IMR-90 (cell line): ENCODE measurements around the gene DIP2A. TPM values are rescaled to one million over a fixed set of nuclear protein-coding genes. Genes with fewer than 3 reads are reported as not detected.

Source experiments
- ATAC-seq: fragments of 200-7000 bp; cut with Tn5 transposase; 2 replicates; pipeline ENCODE4 v1.9.1; 2020; ENCODE audit warnings: low read depth, mild to moderate bottlenecking, moderate library complexity
- BruUV-seq: library from RNA; stranded (reverse); fragments of 400-500 nt; replicated peaks from 2 replicates; lab custom pipeline; 2021; lab: Mats Ljungman, UMichigan
- CTCF ChIA-PET: fragments of 300-600 bp; formaldehyde crosslinking; extraction: SDS; loops from one replicate; lab custom pipeline; 2021; ENCODE audit warnings: antibody characterized with exemption; lab: Yijun Ruan, JAX
- POLR2A ChIA-PET: fragments of 300-600 bp; sonication (Branson Sonifier 250); formaldehyde crosslinking; loops from one replicate; lab custom pipeline; 2022; ENCODE audit warnings: antibody characterized with exemption; ENCODE audit not compliant: unreplicated experiment; lab: Charles Lee
- DNase-seq: peaks from one replicate; pipeline ENCODE4 v3.0.0; 2013
- H2AFZ ChIP-seq: replicated peaks from 2 replicates; pipeline ENCODE3; 2013; ENCODE audit warnings: low read length, mild to moderate bottlenecking; ENCODE audit not compliant: poor library complexity
- H2AK5ac ChIP-seq: 2 replicates; pipeline ENCODE4 v1.6.1; 2013; ENCODE audit warnings: low read depth, low read length, inconsistent platforms
- H2AK9ac ChIP-seq: replicated peaks from 2 replicates; pipeline ENCODE3; 2013; ENCODE audit warnings: mild to moderate bottlenecking, low read depth, low read length, moderate library complexity; ENCODE audit not compliant: poor library complexity
- H2BK120ac ChIP-seq: 2 replicates; pipeline ENCODE4 v1.6.1; 2013; ENCODE audit warnings: low read depth, low read length, inconsistent platforms
- H2BK15ac ChIP-seq: 3 replicates; pipeline ENCODE4 v1.6.1; 2013; ENCODE audit warnings: low read depth, low read length, inconsistent platforms
- H2BK20ac ChIP-seq: 2 replicates; pipeline ENCODE4 v1.6.1; 2013; ENCODE audit warnings: low read depth, mild to moderate bottlenecking, inconsistent platforms, low read length, moderate library complexity
- H2BK5ac ChIP-seq: 2 replicates; pipeline ENCODE4 v1.6.1; 2013; ENCODE audit warnings: mild to moderate bottlenecking, low read depth, low read length, inconsistent platforms; ENCODE audit not compliant: poor library complexity, severe bottlenecking
- H3K14ac ChIP-seq: replicated peaks from 2 replicates; pipeline ENCODE4 v1.6.1; 2013; ENCODE audit warnings: low read depth, low read length, inconsistent platforms
- H3K18ac ChIP-seq: 2 replicates; pipeline ENCODE4 v1.6.1; 2013; ENCODE audit warnings: low read depth, low read length, control low read depth
- H3K23ac ChIP-seq: 2 replicates; pipeline ENCODE4 v1.6.1; 2013; ENCODE audit warnings: low read depth, low read length, inconsistent platforms
- H3K27ac ChIP-seq: 2 replicates; pipeline ENCODE4 v1.5.1; 2013; ENCODE audit warnings: mild to moderate bottlenecking, control low read depth, low read length; ENCODE audit not compliant: insufficient read depth
- H3K27me3 ChIP-seq: 2 replicates; pipeline ENCODE4 v1.6.1; 2013; ENCODE audit warnings: low read length; ENCODE audit not compliant: control insufficient read depth, insufficient read depth
- H3K36me3 ChIP-seq: 2 replicates; pipeline ENCODE4 v1.6.1; 2013; ENCODE audit warnings: low read length, mixed read lengths; ENCODE audit not compliant: control insufficient read depth, insufficient read depth
- H3K4ac ChIP-seq: 2 replicates; pipeline ENCODE4 v1.6.1; 2013; ENCODE audit warnings: low read depth, low read length, inconsistent platforms
- H3K4me1 ChIP-seq: 2 replicates; pipeline ENCODE4 v1.6.1; 2013; ENCODE audit warnings: low read length, mixed read lengths; ENCODE audit not compliant: control insufficient read depth, insufficient read depth
- H3K4me2 ChIP-seq: 2 replicates; pipeline ENCODE4 v1.6.1; 2013; ENCODE audit warnings: low read depth, mild to moderate bottlenecking, control low read depth, low read length, moderate library complexity
- H3K4me3 ChIP-seq: 2 replicates; pipeline ENCODE4 v1.5.1; 2013; ENCODE audit warnings: low read depth, mild to moderate bottlenecking, control low read depth, low read length, moderate library complexity; ENCODE audit not compliant: insufficient read depth
- H3K56ac ChIP-seq: 2 replicates; pipeline ENCODE4 v1.6.1; 2013; ENCODE audit warnings: low read length, inconsistent platforms; ENCODE audit not compliant: insufficient read depth; ENCODE audit errors: extremely low read depth
- H3K79me1 ChIP-seq, 2 experiments: 2 replicates each; pipeline ENCODE4 v1.6.1; 2013; ENCODE audit warnings: low read length in 2 of 2, inconsistent platforms in 1 of 2, low read depth in 1 of 2
- H3K9ac ChIP-seq: 2 replicates; pipeline ENCODE4 v1.6.1; 2013; ENCODE audit warnings: low read depth, low read length, control low read depth
- H3K9me1 ChIP-seq: 2 replicates; pipeline ENCODE4 v1.6.1; 2013; ENCODE audit warnings: low read length, inconsistent platforms; ENCODE audit not compliant: insufficient read depth
- H3K9me3 ChIP-seq: 2 replicates; pipeline ENCODE4 v1.6.1; 2013; ENCODE audit warnings: low read length; ENCODE audit not compliant: control insufficient read depth, insufficient read depth
- H4K20me1 ChIP-seq: 2 replicates; pipeline ENCODE4 v1.6.1; 2013; ENCODE audit warnings: low read length, inconsistent platforms; ENCODE audit not compliant: insufficient read depth
- H4K5ac ChIP-seq: 2 replicates; pipeline ENCODE4 v1.6.1; 2013; ENCODE audit warnings: mild to moderate bottlenecking, low read depth, low read length, control low read depth
- H4K8ac ChIP-seq, 2 experiments: 2 replicates each; pipeline ENCODE4 v1.6.1; 2013; ENCODE audit warnings: low read depth in 2 of 2, low read length in 2 of 2, control low read depth in 1 of 2, inconsistent platforms in 1 of 2
- H4K91ac ChIP-seq: 2 replicates; pipeline ENCODE4 v1.6.1; 2013; ENCODE audit warnings: low read depth, low read length, inconsistent platforms; ENCODE audit not compliant: insufficient read depth
- CEBPB ChIP-seq: IDR thresholded peaks from 2 replicates; pipeline ENCODE4 v1.6.1; 2012; ENCODE audit warnings: low read depth, low read length, improper control_type of control experiment
- CHD1 ChIP-seq: IDR thresholded peaks from 2 replicates; pipeline ENCODE4 v1.6.1; 2012; ENCODE audit warnings: low read depth, low read length, improper control_type of control experiment
- FOS ChIP-seq: fragments of 150-350 bp; IDR thresholded peaks from 2 replicates; pipeline ENCODE4 v1.6.1; 2016; ENCODE audit warnings: low read depth, low read length
- NFE2L2 ChIP-seq: fragments of 150-350 bp; IDR thresholded peaks from 2 replicates; pipeline ENCODE4 v1.6.1; 2016; ENCODE audit warnings: low read depth, mild to moderate bottlenecking, low read length
- POLR2A ChIP-seq: IDR thresholded peaks from 2 replicates; pipeline ENCODE4 v1.6.1; 2012; ENCODE audit warnings: mild to moderate bottlenecking, low read depth, low read length
- RAD21 ChIP-seq: IDR thresholded peaks from 2 replicates; pipeline ENCODE4 v1.6.1; 2012; ENCODE audit warnings: low read length, improper control_type of control experiment
- RCOR1 ChIP-seq: IDR thresholded peaks from 2 replicates; pipeline ENCODE4 v1.6.1; 2012; ENCODE audit warnings: mild to moderate bottlenecking, low read length, improper control_type of control experiment; ENCODE audit not compliant: insufficient replicate concordance
- RFX5 ChIP-seq: IDR thresholded peaks from 2 replicates; pipeline ENCODE4 v1.8.0; 2012; ENCODE audit warnings: low read depth, mild to moderate bottlenecking, low read length, moderate library complexity
- SMC3 ChIP-seq: fragments of 150-350 bp; IDR thresholded peaks from 2 replicates; pipeline ENCODE4 v1.6.1; 2016; ENCODE audit warnings: low read depth, mild to moderate bottlenecking, antibody characterized with exemption, low read length, moderate library complexity
- WGBS, 2 experiments: methylation state at CpG; one replicate each; pipeline versions ENCODE4 v1.1.5 to v1.1.7; 2013; ENCODE audit warnings: missing lambda C conversion rate in 2 of 2; ENCODE audit not compliant: insufficient read length in 1 of 2; ENCODE audit errors: extremely low coverage in 2 of 2; 5-methylcytosine and 5-hydroxymethylcytosine counted together
- dilution Hi-C: fragments of 300-500 bp; cut with HindIII; formaldehyde crosslinking; loops from one replicate; pipeline ENCODE4 v1.14.3; 2018; ENCODE audit warnings: low sequenced_read_pairs; ENCODE audit not compliant: unreplicated experiment
- in situ Hi-C: fragments of 300-500 bp; cut with MboI; formaldehyde crosslinking; loops from 3 replicates; pipeline ENCODE4 v1.14.3; 2019; ENCODE audit warnings: low sequenced_read_pairs, inconsistent platforms, mixed read lengths
- intact Hi-C: fragments of 100-400 bp; cut with micrococcal nuclease; formaldehyde crosslinking; loops from 2 replicates; pipeline ENCODE4 v1.10.0; 2022
- polyA plus RNA-seq, 3 experiments: library from polyadenylated mRNA; depleted of rRNA; stranded (reverse); fragments of >200 nt; gene quantifications; 2 replicates each; pipeline ENCODE4 v1.2.3, GENCODE V29; 2012; ENCODE audit warnings: low replicate concordance in 1 of 3
- total RNA-seq: library from RNA; depleted of rRNA; stranded (reverse); fragments of >200 nt; gene quantifications from 2 replicates; pipeline ENCODE4 v1.2.3, GENCODE V29; 2012
- TF ChIP-seq, protein P1 (sequence below): fragments of 150-350 bp; IDR thresholded peaks from 2 replicates; pipeline ENCODE4 v1.6.1; 2017; ENCODE audit warnings: mild to moderate bottlenecking, antibody characterized with exemption, low read length, low read depth

The DIP2A gene
- total and polyA plus RNA-seq, 2 of the 4 experiments (the other 2 are of a cell fraction) = 17.9 to 24.3 TPM

DNA sequence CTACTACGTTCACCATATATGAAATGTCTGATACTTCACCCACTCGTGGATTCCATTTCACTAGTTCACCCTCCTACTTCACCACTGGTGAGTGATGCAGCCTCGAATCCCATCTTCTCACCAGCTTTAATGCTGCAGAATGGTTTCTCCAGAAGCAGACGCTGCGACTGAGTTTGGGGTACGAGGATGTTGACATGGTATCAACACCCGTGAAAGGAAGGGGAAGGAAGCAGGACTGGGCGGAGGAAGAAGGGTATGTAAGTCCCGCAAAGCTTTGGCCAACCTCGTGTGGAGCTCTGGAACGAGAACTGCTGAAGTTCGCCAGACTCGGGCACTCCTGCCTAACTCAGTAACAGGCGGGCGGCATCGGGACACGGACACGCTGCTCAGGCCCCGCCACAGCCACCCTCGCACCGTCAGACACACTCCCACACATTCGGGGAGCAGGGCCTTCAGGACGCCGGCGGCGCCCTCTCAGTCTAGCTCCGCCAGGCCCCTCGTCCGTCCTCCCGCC is 833 bp upstream of the DIP2A start:
- H3K9me3 ChIP-seq = no peaks in the 10 kb centered on the region
- no peaks in the 10 kb centered on the region for H3K27me3 ChIP-seq
- peak overlapping the region; percentile 40 for H2BK5ac ChIP-seq
- H2AFZ ChIP-seq = peak overlapping the region; percentile 99
- peak overlapping the region; percentile 92 for H2AK9ac ChIP-seq
- 0 out of 2 replicates have a peak overlapping the region, but pooled peaks have one; percentile 1 for H2BK120ac ChIP-seq
- peak; percentile 40 for DNase-seq
- peaks cover 22% of the 10 kb centered on the region for H3K9me1 ChIP-seq
- CTCF ChIA-PET = no interaction called here
- H3K23ac ChIP-seq = peak overlapping the region; percentile 96
- peak overlapping the region; percentile 27; the same call in 1 of the 3 replicates for H2BK15ac ChIP-seq
- H2AK5ac ChIP-seq = peak overlapping the region; percentile 22
- H2BK20ac ChIP-seq = no peak overlapping the region
- peak overlapping the region; percentile 56 for H3K27ac ChIP-seq
- H3K56ac ChIP-seq = peak overlapping the region; percentile 52; the same call in 1 of the 2 replicates
- H3K79me1 ChIP-seq = peaks cover 21 to 77% of the 10 kb centered on the region in 2 experiments
- ATAC-seq = peak; percentile 13
- POLR2A ChIA-PET = interaction anchor here (0.5 kb wide), 1 partner anchor 67 kb away, joined by 6 read pairs; no protein-coding TSS in a partner anchor
- peaks cover 5% of the 10 kb centered on the region for H4K20me1 ChIP-seq
- no TSS peak for BruUV-seq
- in situ Hi-C loops (no loop called here), dilution Hi-C loops (no loop called here), intact Hi-C loops (no loop called here)
- no peaks in the 10 kb centered on the region for H3K36me3 ChIP-seq
- H3K4ac ChIP-seq = peak overlapping the region; percentile 94
- peak overlapping the region; percentile 79 for H3K9ac ChIP-seq
- H3K4me1 ChIP-seq = peaks cover 22% of the 10 kb centered on the region
- peak overlapping the region; percentile 75 for H3K14ac ChIP-seq
- H3K4me3 ChIP-seq = peak overlapping the region; percentile 77
- 2% methylated on average over 13 of the region's 30 CpGs; no CpG with 5 or more reads in 1 of the 2 experiments for WGBS, 2 experiments
- peak overlapping the region; percentile 86 for H3K4me2 ChIP-seq
- peak overlapping the region; percentile 69 to 88 for H4K8ac ChIP-seq
- H3K18ac ChIP-seq = no peak overlapping the region
- peak overlapping the region; percentile 72 for H4K91ac ChIP-seq
- peak overlapping the region; percentile 55 for H4K5ac ChIP-seq
- TF ChIP-seq RFX5 (no peak), RCOR1 (no peak), CEBPB (no peak), FOS (no peak), SMC3 (no peak), CHD1 (no peak), RAD21 (no peak), POLR2A (no peak), NFE2L2 (no peak)
- TF ChIP-seq, protein P1, sequence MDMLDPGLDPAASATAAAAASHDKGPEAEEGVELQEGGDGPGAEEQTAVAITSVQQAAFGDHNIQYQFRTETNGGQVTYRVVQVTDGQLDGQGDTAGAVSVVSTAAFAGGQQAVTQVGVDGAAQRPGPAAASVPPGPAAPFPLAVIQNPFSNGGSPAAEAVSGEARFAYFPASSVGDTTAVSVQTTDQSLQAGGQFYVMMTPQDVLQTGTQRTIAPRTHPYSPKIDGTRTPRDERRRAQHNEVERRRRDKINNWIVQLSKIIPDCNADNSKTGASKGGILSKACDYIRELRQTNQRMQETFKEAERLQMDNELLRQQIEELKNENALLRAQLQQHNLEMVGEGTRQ = no peak
